Activated naive CD4-positive, alpha-beta T cell treated with anti-CD3 and anti-CD28 coated beads for 36 hours (primary cell): ENCODE measurements around the gene RHBDF2. TPM values are rescaled to one million over a fixed set of nuclear protein-coding genes. Genes with fewer than 3 reads are reported as not detected.

Experiments used
- CTCF ChIA-PET: fragments of 350-600 bp; sonication (Branson Sonifier 250); formaldehyde crosslinking; loops from one replicate; lab custom pipeline; 2021; ENCODE audit warnings: antibody characterized with exemption; lab: Charles Lee
- DNase-seq: peaks from one replicate; pipeline ENCODE4 v3.0.0-alpha.2; 2020
- H3K27ac Mint-ChIP-seq: one replicate; pipeline ENCODE4 v1.8.0; 2021; ENCODE audit warnings: mild to moderate bottlenecking, mixed read lengths
- H3K27me3 Mint-ChIP-seq: one replicate; pipeline ENCODE4 v1.8.0; 2021; ENCODE audit warnings: low read depth, mixed read lengths
- H3K36me3 Mint-ChIP-seq: one replicate; pipeline ENCODE4 v1.8.0; 2021; ENCODE audit warnings: low read depth, mixed read lengths
- H3K4me1 Mint-ChIP-seq: one replicate; pipeline ENCODE4 v1.8.0; 2021; ENCODE audit warnings: low read depth, mixed read lengths
- H3K4me3 Mint-ChIP-seq: one replicate; pipeline ENCODE4 v1.8.0; 2021; ENCODE audit warnings: mild to moderate bottlenecking, moderate library complexity, mixed read lengths
- H3K9me3 Mint-ChIP-seq: one replicate; pipeline ENCODE4 v1.8.0; 2021; ENCODE audit warnings: mixed read lengths
- intact Hi-C: fragments of 100-400 bp; cut with micrococcal nuclease; formaldehyde crosslinking; loops from one replicate; pipeline ENCODE4 v1.15.1; 2023
- total RNA-seq, 2 experiments: library from RNA; stranded (reverse); gene quantifications; one replicate each; pipeline ENCODE4 v1.2.3, GENCODE V29; 2021

RHBDF2 gene
- total RNA-seq, 2 experiments from 2014 or later, result 13.3 to 13.4 TPM

DNA sequence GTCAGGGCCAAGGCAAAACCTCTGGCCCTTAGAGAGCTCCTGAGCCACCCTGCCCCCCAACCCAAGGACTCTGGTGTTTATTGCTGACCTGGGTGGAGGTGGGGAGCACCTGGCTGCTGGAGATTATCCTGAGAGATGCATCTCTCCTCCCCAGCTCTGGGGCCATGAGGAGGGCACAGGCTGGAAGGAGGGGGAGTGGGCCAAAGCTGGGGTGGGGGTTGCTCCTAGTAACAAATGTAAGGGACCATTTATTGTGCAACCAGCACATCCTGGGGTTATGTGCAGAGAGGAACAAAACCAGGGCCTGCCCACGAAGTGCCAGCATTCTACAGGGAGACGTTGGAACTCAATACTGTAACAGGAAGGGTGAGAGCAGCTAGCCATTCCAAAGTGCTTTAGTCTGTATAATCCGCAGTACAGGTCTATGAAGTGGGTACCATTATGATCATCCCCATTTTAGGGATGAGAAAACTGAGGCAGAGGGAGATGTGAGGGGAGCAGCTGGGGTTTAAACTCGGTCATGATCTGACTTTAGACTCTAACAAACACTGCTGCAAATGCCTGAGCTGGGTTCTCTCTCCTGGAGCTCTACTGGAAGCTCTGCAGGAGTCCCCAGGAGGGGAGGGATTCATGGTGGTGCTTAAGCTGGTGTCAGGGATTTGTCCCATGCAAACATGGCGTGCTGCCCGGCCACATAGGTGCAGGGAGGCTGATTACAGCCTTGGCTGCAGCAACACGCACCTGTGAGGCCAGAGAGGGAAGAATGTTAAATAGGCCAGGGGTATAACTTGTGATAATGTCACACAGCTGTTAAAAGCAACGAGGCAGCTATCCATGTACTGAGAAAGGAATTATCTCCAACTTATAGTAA lies 1.4 kb upstream of the RHBDF2 start:
- H3K4me3 Mint-ChIP-seq, result no peak overlapping the region
- intact Hi-C loops, result no loop called here
- H3K9me3 Mint-ChIP-seq, result no peaks in the 10 kb centered on the region

DNA sequence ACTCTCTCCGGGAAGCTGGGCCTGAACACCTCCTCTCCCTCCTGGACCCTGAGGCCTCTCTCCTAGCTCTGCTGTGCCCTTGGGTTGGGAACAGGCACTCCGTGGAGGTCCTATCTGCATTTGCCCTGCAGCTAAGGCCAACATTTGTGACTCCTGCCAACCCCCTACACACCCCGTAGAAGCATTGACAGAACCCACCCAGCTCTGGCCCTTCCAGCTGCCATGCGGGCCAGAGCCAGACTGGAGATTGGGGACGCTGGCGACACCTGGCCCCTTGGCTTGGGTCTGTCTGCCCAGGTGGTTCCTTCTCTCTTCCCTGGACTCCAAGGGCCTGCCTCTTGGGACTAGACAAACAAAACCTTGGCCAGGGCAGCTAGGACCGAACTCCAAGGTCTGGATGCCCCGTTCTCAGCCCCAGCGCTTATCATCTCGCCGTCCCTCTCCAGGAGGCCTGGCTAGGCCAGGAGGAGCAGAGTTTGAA lies 644 bp upstream of the RHBDF2 start:
- Mint-ChIP-seq H3K4me3 (peak overlapping the region; percentile 81), H3K27ac (peak overlapping the region; percentile 92), H3K36me3 (no peaks in the 10 kb centered on the region), H3K9me3 (no peaks in the 10 kb centered on the region), H3K27me3 (no peaks in the 10 kb centered on the region), H3K4me1 (peaks cover 31% of the 10 kb centered on the region)
- intact Hi-C loops, result loop anchor here (1.0 kb wide), 3 partner anchors 9 to 149 kb away; partner anchors contain the start of genes PRPSAP1 and UBE2O
- CTCF ChIA-PET, result interaction anchor here (0.9 to 3.7 kb wide), 10 partner anchors 8 to 122 kb away, joined by 3 to 18 read pairs (median 4); partner anchors contain the start of gene AANAT
- no peak for DNase-seq

More for the DNA sequence above, 1.4 kb upstream of the RHBDF2 start:
- H3K36me3 Mint-ChIP-seq, result no peaks in the 10 kb centered on the region
- H3K4me1 Mint-ChIP-seq, result peaks cover 31% of the 10 kb centered on the region
- no peaks in the 10 kb centered on the region for H3K27me3 Mint-ChIP-seq
- DNase-seq, result no peak
- peak overlapping the region; percentile 50 for H3K27ac Mint-ChIP-seq
- CTCF ChIA-PET, result interaction anchor here (0.7 to 3.7 kb wide), 11 partner anchors 9 to 121 kb away, joined by 3 to 18 read pairs (median 4); partner anchors contain the start of gene AANAT

DNA sequence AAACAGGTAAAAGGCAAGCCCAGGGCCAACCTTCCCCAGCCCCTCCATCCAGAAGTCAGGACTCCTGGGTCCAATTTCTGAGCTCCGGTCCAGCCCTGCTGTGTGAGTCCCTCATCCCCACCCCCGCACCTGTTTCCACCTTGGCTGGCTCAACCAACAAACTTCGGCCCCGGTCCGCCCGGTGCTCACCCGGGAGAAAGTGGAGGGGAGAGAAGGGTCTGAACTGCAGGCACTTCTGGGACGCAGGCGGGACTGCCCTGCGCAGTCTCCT lies 541 bp downstream of the RHBDF2 start:
- intact Hi-C loops, result loop anchor here (1.0 kb wide), 3 partner anchors 7 to 147 kb away; partner anchors contain the start of genes PRPSAP1 and UBE2O
- Mint-ChIP-seq H3K27me3 (no peaks in the 10 kb centered on the region), H3K4me1 (peaks cover 30% of the 10 kb centered on the region), H3K4me3 (peak overlapping the region; percentile 83), H3K36me3 (no peaks in the 10 kb centered on the region), H3K27ac (no peak overlapping the region), H3K9me3 (no peaks in the 10 kb centered on the region)
- peak; percentile 19 for DNase-seq
- CTCF ChIA-PET, result interaction anchor here (3.7 kb wide), 1 partner anchor 33 kb away, joined by 18 read pairs; the partner anchor contains the start of gene AANAT

DNA sequence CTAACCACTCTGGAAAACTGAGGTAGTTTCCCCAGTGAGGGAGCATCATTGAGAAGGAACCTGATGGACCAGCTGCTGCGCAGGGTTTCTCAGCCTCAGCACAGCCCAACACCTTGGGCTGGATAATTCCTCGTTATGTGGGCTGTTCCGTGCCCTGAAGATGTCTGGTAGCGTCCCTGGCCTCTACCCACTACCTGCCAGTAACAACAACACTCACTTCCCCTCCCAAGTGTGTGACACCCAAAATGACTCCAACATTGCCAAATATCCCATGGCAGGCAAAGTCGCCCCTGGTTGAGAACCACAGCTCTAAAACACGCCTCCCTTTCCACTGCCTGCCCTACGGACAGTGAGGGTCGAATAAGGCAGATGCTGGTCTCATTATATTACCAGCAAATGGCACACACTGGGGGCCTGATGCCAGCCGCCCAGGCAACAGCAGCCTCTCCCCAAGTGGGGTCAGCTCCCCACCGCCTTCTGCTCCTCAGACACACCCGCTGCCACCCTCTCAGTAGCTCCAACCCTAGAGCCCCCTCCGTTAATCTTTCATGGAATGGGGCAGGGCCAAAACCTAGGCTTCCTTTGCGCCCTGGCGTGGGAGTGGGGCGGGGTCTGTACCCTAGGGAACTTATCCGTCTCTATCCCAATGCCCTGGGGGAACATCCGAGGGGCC lies 1.0 kb downstream of the RHBDF2 start:
- peak; percentile 25 for DNase-seq
- Mint-ChIP-seq H3K9me3 (no peaks in the 10 kb centered on the region), H3K27ac (no peak overlapping the region), H3K27me3 (no peaks in the 10 kb centered on the region), H3K36me3 (no peaks in the 10 kb centered on the region), H3K4me3 (peak overlapping the region; percentile 83), H3K4me1 (peaks cover 31% of the 10 kb centered on the region)
- intact Hi-C loops, result no loop called here
- CTCF ChIA-PET, result no interaction called here

DNA sequence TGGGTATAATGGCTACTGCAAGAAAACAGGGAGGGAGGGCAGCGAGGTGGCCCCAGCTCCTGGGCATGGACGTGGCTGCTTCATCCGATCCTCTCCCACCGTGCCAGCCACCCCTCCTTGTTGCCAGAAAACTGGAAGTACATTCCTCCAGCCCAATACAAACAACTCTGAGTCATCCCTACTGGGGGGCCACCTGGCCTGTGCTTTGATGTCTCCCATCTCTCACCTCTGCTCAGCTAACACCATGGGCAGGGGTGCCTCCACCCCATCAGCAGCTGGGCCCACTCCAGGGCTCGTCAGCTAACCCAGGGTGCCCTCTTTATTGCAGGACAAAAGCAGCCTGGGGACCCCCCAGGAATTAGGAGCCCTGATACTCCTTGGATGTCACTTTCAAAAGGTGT lies 2.0 kb downstream of the RHBDF2 start:
- Mint-ChIP-seq H3K27me3 (no peaks in the 10 kb centered on the region), H3K27ac (no peak overlapping the region), H3K4me3 (no peak overlapping the region), H3K36me3 (no peaks in the 10 kb centered on the region), H3K9me3 (no peaks in the 10 kb centered on the region), H3K4me1 (peaks cover 32% of the 10 kb centered on the region)
- intact Hi-C loops, result no loop called here
- no peak for DNase-seq
- CTCF ChIA-PET, result interaction anchor here (0.9 kb wide), 1 partner anchor 37 kb away, joined by 3 read pairs; no protein-coding TSS in a partner anchor

DNA sequence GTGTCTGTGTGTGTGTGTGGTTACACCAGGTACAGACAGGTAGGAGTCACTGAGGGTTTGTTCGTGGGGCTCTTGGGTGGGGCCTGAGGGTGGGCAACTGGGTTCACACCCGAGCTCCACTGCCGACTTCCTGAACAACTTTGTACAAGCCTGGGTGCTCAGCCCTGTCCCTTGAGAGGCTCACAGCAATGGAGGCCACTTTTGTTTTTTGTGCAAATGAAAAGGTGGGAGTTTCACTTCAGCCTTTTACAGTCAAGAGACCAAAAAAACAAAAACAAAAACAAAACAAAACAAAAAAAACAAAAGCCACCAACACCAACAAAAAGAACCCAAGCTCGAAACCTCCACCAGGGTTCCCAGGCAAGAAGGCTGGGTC lies 2.4 kb downstream of the RHBDF2 start:
- no peak for DNase-seq
- Mint-ChIP-seq H3K4me1 (peaks cover 35% of the 10 kb centered on the region), H3K4me3 (no peak overlapping the region), H3K27ac (no peak overlapping the region), H3K27me3 (no peaks in the 10 kb centered on the region), H3K36me3 (no peaks in the 10 kb centered on the region), H3K9me3 (no peaks in the 10 kb centered on the region)
- CTCF ChIA-PET, result interaction anchor here (0.7 to 1.9 kb wide), 3 partner anchors 8 to 37 kb away, joined by 3 to 6 read pairs (median 3); partner anchors contain the start of gene AANAT
- intact Hi-C loops, result no loop called here

DNA sequence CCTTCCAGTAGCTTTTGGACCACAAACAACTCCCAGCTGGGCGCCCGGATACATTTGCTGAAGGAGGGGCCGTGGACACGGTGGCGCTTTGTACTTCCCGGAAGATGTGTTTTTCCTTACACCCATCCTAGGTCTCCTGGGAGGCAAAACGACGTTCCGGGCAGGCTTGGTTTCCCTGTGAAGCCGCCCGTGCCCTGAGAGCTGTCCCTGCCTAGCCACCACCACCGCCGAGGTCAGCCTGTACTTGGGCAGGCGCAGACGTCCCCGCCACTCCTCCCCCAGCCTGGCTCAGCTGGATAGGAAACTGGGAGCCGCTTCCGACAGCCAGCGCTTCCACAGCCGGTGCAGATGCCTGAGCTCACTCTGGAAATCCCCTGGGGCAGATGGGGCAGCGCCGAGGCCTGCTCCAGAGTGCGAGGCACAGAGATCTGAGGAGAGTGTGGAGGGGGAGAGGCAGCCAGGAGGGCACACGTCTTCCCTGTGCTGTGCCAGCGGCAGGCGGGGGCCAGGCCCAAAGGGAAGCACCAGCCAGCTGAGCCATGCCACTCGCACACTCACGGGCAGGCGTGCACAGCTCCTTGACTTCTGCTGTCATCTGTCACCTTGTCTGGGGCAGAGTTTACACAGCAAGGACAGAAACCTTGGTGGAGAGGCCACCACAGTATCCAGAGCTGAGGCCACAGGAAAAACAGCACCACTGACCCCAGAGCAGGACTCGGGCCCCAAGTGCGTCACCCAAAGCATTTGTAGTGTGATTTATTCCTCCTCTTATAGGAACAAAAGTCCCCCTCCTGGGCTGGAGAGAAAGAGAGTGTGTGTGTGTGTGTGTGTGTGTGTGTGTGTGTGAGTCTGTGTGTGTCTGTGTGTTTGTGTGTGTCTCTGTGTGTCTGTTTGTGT lies 3.0 kb downstream of the RHBDF2 start:
- Mint-ChIP-seq H3K9me3 (no peaks in the 10 kb centered on the region), H3K4me1 (peaks cover 42% of the 10 kb centered on the region), H3K4me3 (no peak overlapping the region), H3K27me3 (no peaks in the 10 kb centered on the region), H3K27ac (no peak overlapping the region), H3K36me3 (no peaks in the 10 kb centered on the region)
- CTCF ChIA-PET, result interaction anchor here (0.5 to 1.9 kb wide), 4 partner anchors 8 to 47 kb away, joined by 3 to 6 read pairs (median 3); partner anchors contain the start of gene AANAT
- intact Hi-C loops, result no loop called here
- DNase-seq, result no peak

DNA sequence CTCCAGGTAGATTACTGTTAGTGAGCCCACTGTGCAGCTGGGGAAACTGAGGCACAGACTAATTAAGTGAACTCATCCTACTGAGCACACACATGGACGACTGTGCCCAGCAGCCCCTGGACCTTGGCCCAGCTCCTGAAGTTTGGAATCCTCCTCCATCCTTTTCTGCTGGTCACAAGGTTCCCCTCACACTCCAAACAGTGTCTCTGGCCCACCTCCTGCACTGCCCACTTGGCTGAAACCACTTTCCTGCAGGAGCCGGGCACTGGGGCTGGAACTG lies 3.6 kb downstream of the RHBDF2 start:
- Mint-ChIP-seq H3K4me3 (no peak overlapping the region), H3K27me3 (no peaks in the 10 kb centered on the region), H3K4me1 (peaks cover 47% of the 10 kb centered on the region), H3K36me3 (no peaks in the 10 kb centered on the region), H3K9me3 (no peaks in the 10 kb centered on the region), H3K27ac (no peak overlapping the region)
- intact Hi-C loops, result no loop called here
- CTCF ChIA-PET, result interaction anchor here (0.5 to 1.9 kb wide), 3 partner anchors 31 to 48 kb away, joined by 3 to 6 read pairs (median 3); partner anchors contain the start of gene AANAT
- no peak for DNase-seq

DNA sequence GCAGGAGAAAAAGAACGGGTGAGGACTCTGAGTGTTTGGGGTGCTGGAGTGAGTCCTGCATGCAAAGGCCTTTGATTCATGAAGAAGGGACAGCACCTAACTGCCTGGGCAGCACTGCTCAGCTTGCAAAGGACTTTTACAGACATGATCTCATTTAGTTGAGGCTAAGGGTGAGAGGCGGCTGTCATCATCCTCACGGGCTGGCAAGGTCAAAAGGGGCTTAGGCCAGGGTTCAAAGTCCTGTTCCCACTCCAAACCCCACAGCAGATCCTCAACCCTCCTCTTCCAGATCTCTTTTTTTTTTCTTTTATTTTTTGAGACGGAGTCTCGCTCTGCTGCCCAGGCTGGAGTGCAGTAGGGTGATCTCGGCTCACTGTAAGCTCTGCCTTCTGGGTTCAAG lies 4.8 kb downstream of the RHBDF2 start:
- DNase-seq, result no peak
- H3K27me3 Mint-ChIP-seq, result no peaks in the 10 kb centered on the region
- CTCF ChIA-PET, result interaction anchor here (0.7 to 1.1 kb wide), 2 partner anchors 29 to 43 kb away, joined by 3 to 8 read pairs; partner anchors contain the start of genes AANAT and UBE2O
- H3K9me3 Mint-ChIP-seq, result no peaks in the 10 kb centered on the region
- no peak overlapping the region for H3K4me3 Mint-ChIP-seq
- peaks cover 53% of the 10 kb centered on the region for H3K4me1 Mint-ChIP-seq
- no peaks in the 10 kb centered on the region for H3K36me3 Mint-ChIP-seq
- H3K27ac Mint-ChIP-seq, result no peak overlapping the region
- intact Hi-C loops, result no loop called here

DNA sequence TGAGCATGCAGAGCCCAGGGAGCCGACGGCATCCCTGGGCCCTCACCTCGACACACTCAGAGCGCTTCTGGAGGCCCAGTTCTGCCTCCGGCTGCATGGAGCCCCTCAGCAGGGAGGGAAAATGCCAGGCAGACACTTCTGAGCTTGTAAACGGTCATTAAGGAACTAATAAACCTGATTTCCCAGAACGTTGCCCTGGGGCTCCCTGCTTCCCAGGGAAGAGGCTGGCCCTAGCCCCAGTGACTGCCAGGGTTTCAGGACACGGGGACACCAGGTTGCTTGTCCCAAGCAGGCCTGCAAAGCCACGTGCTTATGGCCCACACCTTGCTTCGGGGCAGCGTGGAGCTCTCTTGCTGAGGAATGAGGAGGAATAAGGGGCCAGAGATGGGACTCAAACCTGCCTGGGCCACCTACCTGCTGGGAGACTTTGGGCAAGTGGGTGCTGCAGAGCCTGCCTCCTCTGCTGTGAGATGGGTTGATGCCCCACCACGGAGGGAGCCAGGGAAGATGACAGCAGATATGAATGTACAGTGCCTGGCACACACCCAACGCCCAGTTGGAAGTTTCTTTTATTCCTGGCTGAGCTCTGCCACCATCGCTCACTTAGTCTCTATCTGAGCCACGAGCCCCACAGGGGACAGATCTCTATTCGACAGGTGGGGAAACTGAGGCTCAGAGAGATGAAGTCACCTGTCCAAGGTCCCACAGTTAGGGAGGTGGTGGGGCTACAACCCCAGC lies 5.4 kb downstream of the RHBDF2 start:
- DNase-seq, result no peak
- H3K4me1 Mint-ChIP-seq, result peaks cover 52% of the 10 kb centered on the region
- intact Hi-C loops, result no loop called here
- no peak overlapping the region for H3K27ac Mint-ChIP-seq
- H3K4me3 Mint-ChIP-seq, result no peak overlapping the region
- no peaks in the 10 kb centered on the region for H3K27me3 Mint-ChIP-seq
- H3K9me3 Mint-ChIP-seq, result no peaks in the 10 kb centered on the region
- CTCF ChIA-PET, result interaction anchor here (1.1 kb wide), 1 partner anchor 29 kb away, joined by 8 read pairs; the partner anchor contains the start of gene AANAT
- no peaks in the 10 kb centered on the region for H3K36me3 Mint-ChIP-seq
